HepG2 (cell line): Measurements from ENCODE around the gene PSPH. TPM values are rescaled to one million over a fixed set of nuclear protein-coding genes. Genes with fewer than 3 reads are reported as not detected.

ENCODE experiments used
- ARNTL ChIP-seq: sonication (generic); formaldehyde crosslinking; IDR thresholded peaks from 2 replicates; pipeline ENCODE4 v1.4.0; 2020; ENCODE audit warnings: mild to moderate bottlenecking, missing genetic modification reagents
- BHLHE40 ChIP-seq: IDR thresholded peaks from 2 replicates; pipeline ENCODE4 v1.6.1; 2011; ENCODE audit warnings: low read length, improper control_type of control experiment
- CEBPG ChIP-seq: IDR thresholded peaks from 2 replicates; pipeline ENCODE4 v1.6.1; 2016
- HBP1 ChIP-seq: IDR thresholded peaks from 2 replicates; pipeline ENCODE4 v1.6.1; 2016; ENCODE audit warnings: low read depth, control low read depth
- HDAC6 ChIP-seq: fragments of 200-600 bp; sonication (generic); IDR thresholded peaks from 2 replicates; pipeline ENCODE4 v1.7.0; 2017; ENCODE audit warnings: mild to moderate bottlenecking, antibody characterized with exemption, low read length, low read depth
- HOXA3 ChIP-seq: sonication (generic); formaldehyde crosslinking; IDR thresholded peaks from 2 replicates; pipeline ENCODE4 v1.5.0; 2020; ENCODE audit warnings: missing genetic modification reagents
- NCOR1 ChIP-seq: fragments of 200-600 bp; sonication (generic); IDR thresholded peaks from 2 replicates; pipeline ENCODE4 v1.7.0; 2017; ENCODE audit warnings: antibody characterized with exemption, low read length, borderline replicate concordance
- NR3C1 ChIP-seq: sonication (generic); formaldehyde crosslinking; IDR thresholded peaks from 2 replicates; pipeline ENCODE4 v1.4.0; 2020; ENCODE audit warnings: missing genetic modification reagents
- RBM22 ChIP-seq: fragments of 200-400 bp; formaldehyde crosslinking; optimal IDR thresholded peaks from 2 replicates; pipeline ENCODE3; 2017; ENCODE audit warnings: mild to moderate bottlenecking, low read length, moderate library complexity
- REPIN1 ChIP-seq: sonication (generic); formaldehyde crosslinking; IDR thresholded peaks from 2 replicates; pipeline ENCODE4 v1.8.0; 2022; ENCODE audit warnings: missing genetic modification reagents, low read depth, mild to moderate bottlenecking, borderline replicate concordance
- SALL1 ChIP-seq: sonication (generic); formaldehyde crosslinking; IDR thresholded peaks from 2 replicates; pipeline ENCODE4 v1.8.0; 2022; ENCODE audit warnings: mild to moderate bottlenecking, missing genetic modification reagents
- SAP130 ChIP-seq: IDR thresholded peaks from 2 replicates; pipeline ENCODE4 v1.6.1; 2016; ENCODE audit warnings: low read depth
- SP140L ChIP-seq: sonication (generic); formaldehyde crosslinking; IDR thresholded peaks from 2 replicates; pipeline ENCODE4 v1.4.0; 2020; ENCODE audit warnings: missing genetic modification reagents, borderline replicate concordance
- U2AF1 ChIP-seq: fragments of 200-400 bp; formaldehyde crosslinking; optimal IDR thresholded peaks from 2 replicates; pipeline ENCODE3; 2017; ENCODE audit warnings: mild to moderate bottlenecking, low read depth, low read length
- ZNF263 ChIP-seq: sonication (generic); formaldehyde crosslinking; IDR thresholded peaks from 2 replicates; pipeline ENCODE4 v1.4.0; 2020; ENCODE audit warnings: missing genetic modification reagents
- ZNF431 ChIP-seq: sonication (generic); formaldehyde crosslinking; IDR thresholded peaks from 2 replicates; pipeline ENCODE4 v1.9.0; 2022; ENCODE audit warnings: missing genetic modification reagents, low read depth, mild to moderate bottlenecking, borderline replicate concordance
- ZNF574 ChIP-seq: sonication (generic); formaldehyde crosslinking; IDR thresholded peaks from 2 replicates; pipeline ENCODE4 v1.4.0; 2020; ENCODE audit warnings: missing genetic modification reagents
- ZNF576 ChIP-seq: sonication (generic); formaldehyde crosslinking; IDR thresholded peaks from 2 replicates; pipeline ENCODE4 v1.4.0; 2020; ENCODE audit warnings: mild to moderate bottlenecking, missing genetic modification reagents
- ZNF615 ChIP-seq: sonication (generic); formaldehyde crosslinking; IDR thresholded peaks from 2 replicates; pipeline ENCODE4 v1.5.0; 2020; ENCODE audit warnings: mild to moderate bottlenecking, missing genetic modification reagents, borderline replicate concordance
- ZNF639 ChIP-seq: conservative IDR thresholded peaks from 2 replicates; pipeline ENCODE4 v1.6.1; 2018; ENCODE audit warnings: missing genetic modification reagents
- ZNF678 ChIP-seq: sonication (generic); formaldehyde crosslinking; IDR thresholded peaks from 2 replicates; pipeline ENCODE4 v1.4.0; 2020; ENCODE audit warnings: mild to moderate bottlenecking, missing genetic modification reagents
- ZNF772 ChIP-seq: sonication (generic); formaldehyde crosslinking; IDR thresholded peaks from 2 replicates; pipeline ENCODE4 v1.5.0; 2020; ENCODE audit warnings: mild to moderate bottlenecking, missing genetic modification reagents
- ZSCAN21 ChIP-seq: sonication (generic); formaldehyde crosslinking; IDR thresholded peaks from 2 replicates; pipeline ENCODE4 v1.8.0; 2022; ENCODE audit warnings: mild to moderate bottlenecking, missing genetic modification reagents, moderate library complexity, borderline replicate concordance
- polyA plus RNA-seq, 8 experiments: library from polyadenylated mRNA; depleted of rRNA in 3 of 8; stranded (reverse) in 7 of 8; unstranded in 1 of 8; fragments of >200 nt; fragmentation: Illumina TruSeq in 4 of 8; extraction: Trizol in 4 of 8; gene quantifications; 2 replicates each; pipeline versions ENCODE4 v1.2.1 to v1.2.3, GENCODE V29; 2011 to 2016; ENCODE audit warnings: low read depth in 4 of 8, missing spikeins in 1 of 8, mixed read lengths in 1 of 8; ENCODE audit not compliant: insufficient read depth in 1 of 8
- total RNA-seq, 5 experiments: library from RNA; depleted of rRNA; stranded (reverse); fragments of >200 nt; fragmentation: Illumina TruSeq; extraction: Trizol; gene quantifications; 2 replicates each; pipeline ENCODE4 v1.2.3, GENCODE V29; 2016; ENCODE audit warnings: low read depth in 1 of 5

The PSPH gene
- total and polyA plus RNA-seq, 2 of the 13 experiments (the other 11 are each of a cell fraction or from before 2014, with no cell fraction given) = 85.5 to 124 TPM

GRCh38 chr7:56079450-56080185 lies 28.4 kb upstream of the PSPH start (continued):
- TF ChIP-seq HBP1 (CRISPR knock-in tag) = no peak
- no peak for TF ChIP-seq NCOR1
- TF ChIP-seq ARNTL = peak; percentile 41; the same call in 1 of the 2 replicates
- no peak for TF ChIP-seq ZNF431 (CRISPR knock-in tag)
- TF ChIP-seq ZNF263 (CRISPR knock-in tag) = no peak
- TF ChIP-seq ZNF678 = no peak
- no peak for TF ChIP-seq ZNF772
- TF ChIP-seq CEBPG (CRISPR knock-in tag) = 0 out of 2 replicates have a peak, but pooled peaks have one; percentile 20
- TF ChIP-seq RBM22 = no peak
- TF ChIP-seq SP140L = no peak
- no peak for TF ChIP-seq ZNF639 (CRISPR knock-in tag)
- no peak for TF ChIP-seq U2AF1
- no peak for TF ChIP-seq NR3C1 (CRISPR knock-in tag)
- no peak for TF ChIP-seq ZNF576 (CRISPR knock-in tag)
- TF ChIP-seq SALL1 (CRISPR knock-in tag) = peak; percentile 64; the same call in 1 of the 2 replicates
- TF ChIP-seq HDAC6 = no peak
- TF ChIP-seq ZNF615 (CRISPR knock-in tag) = no peak
- TF ChIP-seq SAP130 (CRISPR knock-in tag) = peak; percentile 33; the same call in 1 of the 2 replicates
- TF ChIP-seq REPIN1 (CRISPR knock-in tag) = peak; percentile 64
- TF ChIP-seq BHLHE40 = no peak
- TF ChIP-seq HOXA3 (CRISPR knock-in tag) = 0 out of 2 replicates have a peak, but pooled peaks have one; percentile 16
- no peak for TF ChIP-seq ZSCAN21 (CRISPR knock-in tag)
- TF ChIP-seq ZNF574 (CRISPR knock-in tag) = peak; percentile 58; the same call in 1 of the 2 replicates
